ENCODE results near the gene PRKAG2.
A peak's percentile ranks its signal among the peaks of the same experiment; 100 is the strongest.

The PRKAG2 gene

DNA sequence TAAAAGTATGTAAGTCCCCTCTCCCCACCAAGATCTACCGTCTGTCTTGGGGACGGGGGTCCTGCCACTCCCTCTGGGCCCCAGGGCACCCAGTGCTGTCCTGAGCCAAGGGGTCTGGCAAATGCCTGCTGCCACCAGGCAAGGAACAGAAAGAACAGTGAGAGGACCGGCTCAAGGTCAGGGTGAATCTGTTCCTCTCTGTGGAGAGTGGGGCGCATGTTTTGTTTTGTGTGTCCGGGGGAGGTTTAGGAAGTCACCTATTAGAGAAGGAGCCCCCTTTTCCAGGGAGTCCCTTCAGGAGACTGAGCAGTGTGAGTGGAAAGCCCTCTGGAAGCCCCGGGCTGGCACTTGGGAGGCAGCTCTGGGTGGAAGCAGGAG is 198.7 kb downstream of the PRKAG2 start:
- no peak for TF ChIP-seq CTCF (IDR thresholded peaks at IDR 0.05; ENCODE audit: insufficient read depth, low read depth, low read length, missing control alignments)
- H3K4me3 ChIP-seq (ENCODE audit: low read length): no peak overlapping the region
- no peak for DNase-seq (ENCODE audit: low read depth)

- TF ChIP-seq CTCF (IDR thresholded peaks at IDR 0.05; ENCODE audit: insufficient read depth, low read depth, low read length, missing control alignments): no peak
- no peak overlapping the region for H3K4me3 ChIP-seq (ENCODE audit: low read length)
- DNase-seq (ENCODE audit: low read depth): no peak
These were observed 199.2 kb downstream of the PRKAG2 start for GRCh38 chr7:151677581-151678226.

DNA sequence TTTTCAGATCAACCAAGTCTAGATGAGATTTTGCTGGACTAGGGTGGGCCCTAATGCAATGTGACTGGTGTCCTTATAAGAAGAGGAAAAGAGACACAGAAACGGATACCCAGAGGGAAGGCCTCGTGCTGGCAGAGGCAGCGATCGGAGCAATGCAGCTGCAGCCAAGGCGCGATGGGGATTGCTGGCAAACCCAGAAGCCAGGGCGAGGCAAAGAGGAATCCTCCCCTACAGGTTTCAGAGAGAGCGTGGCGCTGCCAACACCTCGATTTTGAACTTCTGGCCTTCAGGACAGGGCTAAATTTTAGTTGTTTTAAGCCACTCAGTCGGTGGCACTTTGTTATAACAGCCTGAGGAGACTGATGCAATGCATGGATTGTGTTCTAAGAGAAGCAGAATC is 200.2 kb downstream of the PRKAG2 start:
- no peak for TF ChIP-seq CTCF (IDR thresholded peaks at IDR 0.05; ENCODE audit: insufficient read depth, low read depth, low read length, missing control alignments)
- H3K4me3 ChIP-seq (ENCODE audit: low read length): no peak overlapping the region
- DNase-seq (ENCODE audit: low read depth): peak; percentile 56

DNA sequence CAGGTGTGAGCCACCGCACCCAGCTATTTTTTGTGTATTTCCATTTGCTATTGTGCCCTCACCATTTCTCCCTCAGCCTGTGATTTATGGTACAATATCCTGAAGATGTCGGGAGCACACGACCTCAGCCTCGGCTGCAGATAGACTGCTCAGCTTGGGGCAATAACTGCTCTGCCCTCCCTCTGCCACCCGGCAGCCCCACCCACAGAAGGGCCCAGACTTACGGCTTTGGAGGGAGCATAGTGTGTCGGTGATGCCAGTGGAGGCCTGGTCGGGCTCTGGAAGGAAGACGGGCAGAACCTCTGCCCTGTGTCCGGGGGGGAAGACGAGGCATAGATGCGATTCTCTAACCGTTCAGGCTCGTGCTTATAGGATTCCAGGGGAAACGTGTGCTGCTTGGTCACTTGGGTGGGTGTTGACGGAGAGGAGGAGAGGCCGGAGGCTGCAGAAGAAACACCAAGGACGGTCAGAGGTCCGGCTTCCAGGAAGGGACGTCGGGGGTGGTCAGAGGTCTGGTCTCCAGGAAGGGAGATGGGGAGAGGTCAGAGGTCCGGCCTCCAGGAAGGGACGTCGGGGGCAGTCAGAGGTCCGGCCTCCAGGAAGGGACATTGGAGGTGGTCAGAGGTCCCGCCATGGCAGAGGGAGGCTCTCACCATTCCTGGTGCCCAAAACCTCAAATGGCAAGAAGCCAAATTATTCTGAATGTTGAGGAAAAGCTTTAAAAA is 201.6 kb downstream of the PRKAG2 start:
- H3K4me3 ChIP-seq (ENCODE audit: low read length): no peak overlapping the region
- no peak for DNase-seq (ENCODE audit: low read depth)
- TF ChIP-seq CTCF (IDR thresholded peaks at IDR 0.05; ENCODE audit: insufficient read depth, low read depth, low read length, missing control alignments): no peak

- DNase-seq (ENCODE audit: low read depth): no peak
- H3K4me3 ChIP-seq (ENCODE audit: low read length): no peak overlapping the region
- no peak for TF ChIP-seq CTCF (IDR thresholded peaks at IDR 0.05; ENCODE audit: insufficient read depth, low read depth, low read length, missing control alignments)
These were observed 202.6 kb downstream of the PRKAG2 start for GRCh38 chr7:151674161-151674920.

GRCh38 chr7:151673216-151673615 is 203.7 kb downstream of the PRKAG2 start:
- no peak overlapping the region for H3K4me3 ChIP-seq (ENCODE audit: low read length)
- DNase-seq (ENCODE audit: low read depth): no peak
- no peak for TF ChIP-seq CTCF (IDR thresholded peaks at IDR 0.05; ENCODE audit: insufficient read depth, low read depth, low read length, missing control alignments)
